GM12891 (cell line): ENCODE data around the gene THUMPD3.

Experiments
- PAX5 ChIP-seq: IDR thresholded peaks from 2 replicates; pipeline ENCODE4 v1.6.1; 2011; ENCODE audit warnings: low read length, moderate library complexity, mild to moderate bottlenecking; ENCODE audit not compliant: insufficient read depth, severe bottlenecking
- POLR2A ChIP-seq: IDR thresholded peaks from 2 replicates; pipeline ENCODE4 v1.6.1; 2011; ENCODE audit warnings: low read depth, low read length, control low read depth
- POLR2AphosphoS5 ChIP-seq: IDR thresholded peaks from 2 replicates; pipeline ENCODE4 v1.6.1; 2011; ENCODE audit warnings: low read depth, low read length, control low read depth
- POU2F2 ChIP-seq: IDR thresholded peaks from 2 replicates; pipeline ENCODE4 v1.6.1; 2011; ENCODE audit warnings: low read depth, mild to moderate bottlenecking, control low read depth, low read length, moderate library complexity
- SPI1 ChIP-seq: IDR thresholded peaks from 2 replicates; pipeline ENCODE4 v1.6.1; 2011; ENCODE audit warnings: low read depth, low read length, control low read depth
- TAF1 ChIP-seq: IDR thresholded peaks from 2 replicates; pipeline ENCODE4 v1.6.1; 2011; ENCODE audit warnings: low read depth, low read length, control low read depth

DNA sequence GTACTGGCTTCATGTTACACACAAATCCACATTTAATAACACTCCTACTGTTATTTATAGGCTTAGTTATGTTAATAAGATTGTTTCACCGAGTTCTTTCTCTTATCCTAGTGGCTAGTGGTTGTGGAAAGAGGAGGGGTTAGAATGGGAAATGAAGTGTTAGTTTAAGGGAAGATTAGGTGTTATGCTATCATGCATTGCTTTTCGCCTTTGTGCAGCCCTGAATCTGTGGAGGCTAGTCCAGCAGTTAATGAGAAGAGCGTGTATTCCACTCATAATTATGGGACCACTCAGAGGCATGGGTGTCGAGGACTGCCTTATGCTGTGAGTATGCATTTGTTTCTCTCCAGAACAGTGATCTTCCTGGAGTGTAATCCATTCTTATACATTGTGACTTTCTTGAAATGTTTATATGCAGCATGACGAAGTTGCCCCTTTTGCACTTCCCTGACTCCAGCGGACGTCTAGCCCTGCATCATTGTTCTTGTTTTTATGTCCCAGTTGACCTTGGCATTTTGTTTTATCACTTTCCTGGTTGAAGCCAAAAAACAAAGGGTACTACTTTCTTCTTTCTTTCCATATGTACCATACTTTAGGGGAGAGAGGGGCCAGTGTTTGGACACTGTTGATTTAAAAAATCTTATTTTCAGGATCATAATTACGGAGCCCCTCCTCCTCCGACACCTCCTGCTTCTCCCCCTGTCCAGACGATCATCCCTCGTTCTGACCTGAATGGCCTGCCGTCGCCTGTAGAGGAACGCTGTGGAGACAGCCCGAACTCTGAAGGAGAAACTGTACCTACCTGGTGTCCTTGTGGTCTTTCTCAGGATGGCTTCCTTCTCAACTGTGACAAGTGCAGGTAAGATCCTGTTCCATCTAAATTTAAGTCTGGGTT, 71.0 kb downstream of the THUMPD3 start:
- TF ChIP-seq SPI1 (no peak), POLR2AphosphoS5 (no peak), POLR2A (no peak), TAF1 (no peak), POU2F2 (no peak), PAX5 (no peak)
